Gastrocnemius medialis (tissue), 4 donors: Measurements from ENCODE around the gene ATP9A. TPM values are rescaled to one million over a fixed set of nuclear protein-coding genes. Genes with fewer than 3 reads are reported as not detected.

ENCODE experiments used
- ATAC-seq, 2 donors: fragments of 150-250 bp; one replicate each; pipeline ENCODE4 v1.9.1; 2016
- DNase-seq, 2 donors: peaks; one replicate each; pipeline ENCODE4 v3.0.0-alpha.2; 2019
- H3K27ac ChIP-seq, 4 donors: fragments of 200-600 bp; sonication (generic); 1 replicate in 1 of 4; 2 replicates in 3 of 4; pipeline ENCODE4 v1.5.1; 2016 to 2018; ENCODE audit warnings: mild to moderate bottlenecking in 2 of 4, moderate library complexity in 1 of 4
- H3K27me3 ChIP-seq, 3 donors: fragments of 200-600 bp; sonication (generic) in 2 of 3; 1 replicate in 1 of 3; 2 replicates in 2 of 3; pipeline versions ENCODE4 v1.5.1 to v1.6.0; 2016 to 2019; ENCODE audit warnings: mild to moderate bottlenecking in 1 of 3, moderate library complexity in 1 of 3
- H3K36me3 ChIP-seq, 2 donors: fragments of 200-600 bp; sonication (generic) in 1 of 2; one replicate each; pipeline ENCODE4 v1.5.1; 2017 to 2018
- H3K4me1 ChIP-seq, 2 donors: fragments of 200-600 bp; sonication (generic) in 1 of 2; one replicate each; pipeline ENCODE4 v1.5.1; 2016 to 2017; ENCODE audit warnings: mild to moderate bottlenecking in 2 of 2
- H3K4me3 ChIP-seq, 4 donors: fragments of 200-600 bp; sonication (generic) in 3 of 4; 1 replicate in 1 of 4; 2 replicates in 3 of 4; pipeline ENCODE4 v1.5.1; 2016 to 2019; ENCODE audit warnings: mild to moderate bottlenecking in 2 of 4
- H3K9me3 ChIP-seq, 3 donors: fragments of 200-600 bp; sonication (generic) in 2 of 3; 1 replicate in 1 of 3; 2 replicates in 2 of 3; pipeline ENCODE4 v1.5.1; 2016 to 2019
- CTCF ChIP-seq, 5 experiments: fragments of 450-650 bp in 3 of 5; fragments of 200-600 bp in 2 of 5; sonication (generic) in 2 of 5; IDR thresholded peaks in 4 of 5; conservative IDR thresholded peaks in 1 of 5; 1 replicate in 4 of 5; 2 replicates in 1 of 5; pipeline ENCODE4 v1.5.1; 2016 to 2019; ENCODE audit warnings: antibody characterized with exemption in 5 of 5, mild to moderate bottlenecking in 3 of 5, moderate library complexity in 3 of 5
- POLR2A ChIP-seq, 2 donors: fragments of 450-650 bp; IDR thresholded peaks; one replicate each; pipeline ENCODE4 v1.6.1; 2017; ENCODE audit warnings: antibody characterized with exemption in 2 of 2, mild to moderate bottlenecking in 2 of 2, moderate library complexity in 2 of 2
- in situ Hi-C, 4 donors: fragments of 200-750 bp; cut with MboI; loops; one replicate each; pipeline versions ENCODE4 v1.15.0 to v1.8.0; 2017; ENCODE audit warnings: low sequenced_read_pairs in 4 of 4
- intact Hi-C: fragments of 100-400 bp; cut with DNase I; formaldehyde crosslinking; loops from one replicate; pipeline ENCODE4 v1.15.1; 2023; ENCODE audit warnings: low total_unique reads
- total RNA-seq, 4 donors: library from RNA; depleted of rRNA; stranded (reverse); fragments of >200 nt; gene quantifications; one replicate each; pipeline versions ENCODE4 v1.1.0 to v1.2.3, GENCODE V29; 2016

The ATP9A gene
- total RNA-seq, 4 donors from 2014 or later = 11.8 to 34.8 (median 20.8) TPM

GRCh38 chr20:51553897-51554486 is 214.2 kb downstream of the ATP9A start:
- no peaks in the 10 kb centered on the region for H3K9me3 ChIP-seq
- in situ Hi-C loops (no loop called here), intact Hi-C loops (no loop called here)
- H3K27ac ChIP-seq = peak overlapping the region in 1 of 4 donors; percentile 50
- H3K36me3 ChIP-seq = no peaks in the 10 kb centered on the region
- TF ChIP-seq CTCF (IDR thresholded peaks at IDR 0.05 in 4 of 5, conservative IDR thresholded peaks at IDR 0.05 in 1 of 5) (no peak), POLR2A (IDR thresholded peaks at IDR 0.05) (no peak)
- peaks cover 9 to 11% of the 10 kb centered on the region in 2 donors for H3K4me1 ChIP-seq
- ATAC-seq (no peak), DNase-seq (no peak)
- no peaks in the 10 kb centered on the region for H3K27me3 ChIP-seq
- H3K4me3 ChIP-seq = no peak overlapping the region

- Histone ChIP-seq H3K4me3 (no peak overlapping the region), H3K27me3 (no peaks in the 10 kb centered on the region), H3K9me3 (no peaks in the 10 kb centered on the region), H3K36me3 (no peaks in the 10 kb centered on the region), H3K27ac (no peak overlapping the region), H3K4me1 (peaks cover 9 to 11% of the 10 kb centered on the region in 2 donors)
- intact Hi-C loops = no loop called here
- ATAC-seq (no peak), DNase-seq (no peak)
- TF ChIP-seq POLR2A (IDR thresholded peaks at IDR 0.05) (no peak), CTCF (IDR thresholded peaks at IDR 0.05 in 4 of 5, conservative IDR thresholded peaks at IDR 0.05 in 1 of 5) (no peak)
- in situ Hi-C loops = no loop called here
These were observed 217.0 kb downstream of the ATP9A start for GRCh38 chr20:51551186-51551585.

- intact Hi-C loops (no loop called here), in situ Hi-C loops (no loop called here)
- no peak for DNase-seq
- no peak for TF ChIP-seq CTCF (IDR thresholded peaks at IDR 0.05 in 4 of 5, conservative IDR thresholded peaks at IDR 0.05 in 1 of 5)
- TF ChIP-seq POLR2A (IDR thresholded peaks at IDR 0.05) = no peak
- no peaks in the 10 kb centered on the region for H3K9me3 ChIP-seq
- no peaks in the 10 kb centered on the region for H3K27me3 ChIP-seq
- H3K4me3 ChIP-seq = no peak overlapping the region
- no peaks in the 10 kb centered on the region for H3K36me3 ChIP-seq
- no peak for ATAC-seq
- peaks cover 3 to 4% of the 10 kb centered on the region in 2 donors for H3K4me1 ChIP-seq
- no peak overlapping the region for H3K27ac ChIP-seq
These were observed 218.7 kb downstream of the ATP9A start for GRCh38 chr20:51549474-51549873.

- no peak for DNase-seq
- Histone ChIP-seq H3K9me3 (no peaks in the 10 kb centered on the region), H3K27me3 (no peaks in the 10 kb centered on the region), H3K27ac (no peak overlapping the region), H3K4me3 (no peak overlapping the region), H3K4me1 (peaks cover 7 to 8% of the 10 kb centered on the region in 2 donors), H3K36me3 (no peaks in the 10 kb centered on the region)
- intact Hi-C loops (no loop called here), in situ Hi-C loops (no loop called here)
- no peak for TF ChIP-seq POLR2A (IDR thresholded peaks at IDR 0.05)
- no peak for TF ChIP-seq CTCF (IDR thresholded peaks at IDR 0.05 in 4 of 5, conservative IDR thresholded peaks at IDR 0.05 in 1 of 5)
- no peak for ATAC-seq
These were observed 220.2 kb downstream of the ATP9A start for GRCh38 chr20:51547951-51548350.

Other genes starting within 250 kb of the ATP9A start
- gene NFATC2, start 225.7 kb downstream of the ATP9A start, total RNA-seq = 1 to 10 TPM; 1.6 to 3.9 (median 2.8) TPM
- not detected for gene SALL4, start 34.1 kb upstream of the ATP9A start, total RNA-seq